ENCODE results near the gene MTUS2.

DNA sequence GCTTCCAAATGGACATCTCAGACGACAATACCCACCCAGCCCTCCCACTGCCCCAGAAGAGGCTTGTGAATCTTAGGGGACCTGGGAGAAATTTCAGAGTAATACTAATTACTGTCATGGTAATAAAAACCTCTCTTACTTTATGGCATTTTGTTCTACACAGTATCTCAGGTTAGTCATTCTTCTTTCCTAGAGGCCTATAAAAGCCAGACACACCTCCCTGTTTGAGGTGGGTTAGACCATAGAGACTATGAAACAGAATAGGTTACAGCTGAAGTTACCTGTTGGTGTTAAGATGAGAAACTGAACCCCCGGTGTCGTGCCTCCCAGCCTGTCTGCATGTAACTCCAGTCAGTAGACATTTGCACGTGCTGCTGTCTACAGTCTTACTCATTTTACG lies 661.5 kb downstream of the MTUS2 start:
- TF ChIP-seq, protein P1, sequence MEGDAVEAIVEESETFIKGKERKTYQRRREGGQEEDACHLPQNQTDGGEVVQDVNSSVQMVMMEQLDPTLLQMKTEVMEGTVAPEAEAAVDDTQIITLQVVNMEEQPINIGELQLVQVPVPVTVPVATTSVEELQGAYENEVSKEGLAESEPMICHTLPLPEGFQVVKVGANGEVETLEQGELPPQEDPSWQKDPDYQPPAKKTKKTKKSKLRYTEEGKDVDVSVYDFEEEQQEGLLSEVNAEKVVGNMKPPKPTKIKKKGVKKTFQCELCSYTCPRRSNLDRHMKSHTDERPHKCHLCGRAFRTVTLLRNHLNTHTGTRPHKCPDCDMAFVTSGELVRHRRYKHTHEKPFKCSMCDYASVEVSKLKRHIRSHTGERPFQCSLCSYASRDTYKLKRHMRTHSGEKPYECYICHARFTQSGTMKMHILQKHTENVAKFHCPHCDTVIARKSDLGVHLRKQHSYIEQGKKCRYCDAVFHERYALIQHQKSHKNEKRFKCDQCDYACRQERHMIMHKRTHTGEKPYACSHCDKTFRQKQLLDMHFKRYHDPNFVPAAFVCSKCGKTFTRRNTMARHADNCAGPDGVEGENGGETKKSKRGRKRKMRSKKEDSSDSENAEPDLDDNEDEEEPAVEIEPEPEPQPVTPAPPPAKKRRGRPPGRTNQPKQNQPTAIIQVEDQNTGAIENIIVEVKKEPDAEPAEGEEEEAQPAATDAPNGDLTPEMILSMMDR (IDR thresholded peaks at IDR 0.05): no peak
- TF ChIP-seq ZFX (IDR thresholded peaks at IDR 0.05; ENCODE audit: borderline replicate concordance): no peak

Data from 22Rv1 (cell line).